ENCODE data around the gene NOXO1.

Gene NOXO1

DNA sequence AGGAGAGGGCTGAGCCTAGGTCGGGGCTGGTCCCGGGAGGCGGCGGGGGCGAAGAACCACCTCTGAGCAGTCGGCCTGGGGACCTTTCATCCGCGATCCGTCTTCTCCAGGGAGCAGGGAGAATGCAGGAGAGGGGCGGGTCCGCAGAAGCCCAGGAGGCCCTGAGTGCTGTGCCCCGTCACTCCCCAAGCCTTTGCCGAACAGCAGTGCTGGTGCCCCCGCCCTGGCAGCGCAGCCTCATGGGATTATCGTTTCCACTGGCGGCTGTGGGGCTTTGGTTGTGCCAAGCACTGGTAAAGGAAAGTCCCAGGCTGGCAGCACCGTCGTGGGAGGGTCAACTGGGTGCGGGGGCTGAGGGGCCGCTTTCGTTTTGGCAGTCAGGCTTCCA, 8.8 kb downstream of the NOXO1 start:
- TF ChIP-seq, protein P1, sequence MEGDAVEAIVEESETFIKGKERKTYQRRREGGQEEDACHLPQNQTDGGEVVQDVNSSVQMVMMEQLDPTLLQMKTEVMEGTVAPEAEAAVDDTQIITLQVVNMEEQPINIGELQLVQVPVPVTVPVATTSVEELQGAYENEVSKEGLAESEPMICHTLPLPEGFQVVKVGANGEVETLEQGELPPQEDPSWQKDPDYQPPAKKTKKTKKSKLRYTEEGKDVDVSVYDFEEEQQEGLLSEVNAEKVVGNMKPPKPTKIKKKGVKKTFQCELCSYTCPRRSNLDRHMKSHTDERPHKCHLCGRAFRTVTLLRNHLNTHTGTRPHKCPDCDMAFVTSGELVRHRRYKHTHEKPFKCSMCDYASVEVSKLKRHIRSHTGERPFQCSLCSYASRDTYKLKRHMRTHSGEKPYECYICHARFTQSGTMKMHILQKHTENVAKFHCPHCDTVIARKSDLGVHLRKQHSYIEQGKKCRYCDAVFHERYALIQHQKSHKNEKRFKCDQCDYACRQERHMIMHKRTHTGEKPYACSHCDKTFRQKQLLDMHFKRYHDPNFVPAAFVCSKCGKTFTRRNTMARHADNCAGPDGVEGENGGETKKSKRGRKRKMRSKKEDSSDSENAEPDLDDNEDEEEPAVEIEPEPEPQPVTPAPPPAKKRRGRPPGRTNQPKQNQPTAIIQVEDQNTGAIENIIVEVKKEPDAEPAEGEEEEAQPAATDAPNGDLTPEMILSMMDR (IDR thresholded peaks at IDR 0.05; ENCODE audit: control insufficient read depth, extremely low read depth, insufficient read depth): no peak
- DNase-seq (ENCODE audit: low read depth): no peak

DNA sequence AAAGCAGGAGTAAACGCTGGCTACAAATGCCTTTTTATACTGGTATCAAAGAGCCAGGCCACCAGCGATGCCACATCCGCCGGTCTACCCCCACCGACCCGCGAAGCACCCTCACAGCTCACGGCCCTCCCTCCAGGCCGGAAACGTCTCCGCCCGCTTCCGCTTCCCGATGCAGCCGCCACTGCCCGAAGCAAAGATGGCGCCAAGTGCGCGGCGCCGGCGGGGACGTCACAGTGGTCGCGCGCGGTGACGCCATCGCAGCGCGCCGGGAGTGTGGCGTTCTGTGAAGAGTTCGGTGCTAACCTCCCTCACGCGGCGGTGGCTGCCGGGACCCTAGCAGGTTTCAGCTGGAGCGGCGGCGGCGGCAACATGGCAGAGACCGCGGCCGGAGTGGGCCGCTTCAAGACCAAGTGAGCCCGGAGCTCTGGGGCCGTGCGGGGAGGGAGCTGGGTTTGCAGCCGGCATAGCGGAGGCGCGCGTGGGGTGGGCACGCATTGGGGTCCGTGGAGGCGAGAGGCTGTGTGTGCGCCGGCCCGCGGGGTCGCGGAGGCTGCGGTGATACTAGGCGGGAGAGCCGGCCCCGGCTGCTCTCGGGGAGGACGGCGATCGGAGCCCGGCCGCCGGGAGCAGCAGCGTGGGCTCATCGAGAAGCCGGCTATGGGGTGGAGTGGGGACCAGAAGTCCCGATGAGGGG, 9.3 kb downstream of the NOXO1 start, which contains the start of gene TBL3:
Gene TBL3, plus strand, starts transcription at position 258 of the 694 bp plus-strand sequence. Its CDS starts 112 bp downstream, at position 370.
- H3K4me3 ChIP-seq (ENCODE audit: low read depth, low read length): peak within 1 kb of the TSS; percentile 95
- peak; percentile 75 for DNase-seq (ENCODE audit: low read depth)
- TF ChIP-seq, protein P1 (IDR thresholded peaks at IDR 0.05; ENCODE audit: control insufficient read depth, extremely low read depth, insufficient read depth): 0 out of 2 replicates have a peak, but pooled peaks have one; percentile 8

More for the DNA sequence above, 8.8 kb downstream of the NOXO1 start:
- peak overlapping the region; percentile 95 for H3K4me3 ChIP-seq (ENCODE audit: low read depth, low read length)

DNA sequence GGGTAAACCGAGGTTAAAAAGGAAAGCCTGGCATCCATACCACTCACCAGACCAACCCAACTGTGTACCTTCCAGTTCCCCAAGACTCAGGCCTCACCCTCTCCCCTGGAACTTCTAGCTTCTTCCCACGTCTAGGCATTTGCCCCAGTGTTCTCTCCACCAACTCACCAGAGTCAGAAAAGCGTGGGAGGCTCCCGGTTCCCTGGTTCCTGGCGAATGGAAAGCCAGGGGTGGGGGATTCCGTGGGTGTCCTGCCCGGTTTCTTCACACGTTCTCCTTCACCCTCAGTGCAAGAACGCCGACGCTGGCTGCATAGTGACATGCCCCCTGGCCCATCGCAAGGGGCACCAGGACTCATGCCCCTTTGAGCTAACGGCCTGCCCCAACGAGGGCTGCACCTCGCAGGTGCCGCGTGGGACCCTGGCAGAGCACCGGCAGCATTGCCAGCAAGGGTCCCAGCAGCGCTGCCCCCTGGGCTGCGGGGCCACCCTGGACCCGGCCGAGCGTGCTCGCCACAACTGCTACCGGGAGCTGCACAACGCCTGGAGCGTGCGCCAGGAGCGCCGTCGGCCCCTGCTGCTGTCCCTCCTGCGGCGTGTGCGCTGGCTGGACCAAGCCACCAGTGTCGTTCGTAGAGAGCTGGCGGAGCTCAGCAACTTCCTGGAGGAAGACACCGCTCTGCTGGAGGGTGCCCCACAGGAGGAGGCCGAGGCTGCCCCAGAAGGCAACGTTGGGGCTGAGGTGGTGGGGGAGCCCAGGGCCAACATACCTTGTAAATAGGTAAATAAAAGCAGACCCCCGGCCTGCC, 12.9 kb downstream of the NOXO1 start:
- TF ChIP-seq, protein P1 (IDR thresholded peaks at IDR 0.05; ENCODE audit: control insufficient read depth, extremely low read depth, insufficient read depth): no peak
- no peak for DNase-seq (ENCODE audit: low read depth)

DNA sequence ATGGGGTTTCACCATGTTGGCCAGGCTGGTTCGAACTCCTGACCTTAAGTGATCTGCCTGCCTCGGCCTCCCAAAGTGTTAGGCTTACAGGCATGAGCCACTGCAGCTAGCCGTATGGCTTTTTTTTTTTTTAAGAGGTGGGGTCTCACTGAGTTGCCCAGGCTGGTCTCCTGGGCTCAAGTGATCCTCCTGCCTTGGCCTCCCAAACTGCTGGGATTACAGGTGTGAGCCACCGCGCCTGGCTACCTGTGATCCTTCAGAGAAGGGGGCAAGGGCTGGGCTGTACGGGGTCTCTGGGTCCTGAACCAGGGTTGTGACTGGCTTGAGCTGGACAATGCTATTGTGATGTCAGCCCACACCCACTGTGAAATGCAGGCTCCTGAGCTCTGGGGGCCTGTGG, 14.8 kb downstream of the NOXO1 start, which contains the start of gene RNF151:
Gene RNF151, plus strand, starts transcription at position 397 of the 400 bp plus-strand sequence. CDS start 26 bp downstream, outside the sequence.
- TF ChIP-seq, protein P1 (IDR thresholded peaks at IDR 0.05; ENCODE audit: control insufficient read depth, extremely low read depth, insufficient read depth): no peak
- no peak for DNase-seq (ENCODE audit: low read depth)
- peak within 1 kb of the TSS; percentile 96 for H3K4me3 ChIP-seq (ENCODE audit: low read depth, low read length)

More for the DNA sequence above, 12.9 kb downstream of the NOXO1 start:
- no peak overlapping the region for H3K4me3 ChIP-seq (ENCODE audit: low read depth, low read length)

DNA sequence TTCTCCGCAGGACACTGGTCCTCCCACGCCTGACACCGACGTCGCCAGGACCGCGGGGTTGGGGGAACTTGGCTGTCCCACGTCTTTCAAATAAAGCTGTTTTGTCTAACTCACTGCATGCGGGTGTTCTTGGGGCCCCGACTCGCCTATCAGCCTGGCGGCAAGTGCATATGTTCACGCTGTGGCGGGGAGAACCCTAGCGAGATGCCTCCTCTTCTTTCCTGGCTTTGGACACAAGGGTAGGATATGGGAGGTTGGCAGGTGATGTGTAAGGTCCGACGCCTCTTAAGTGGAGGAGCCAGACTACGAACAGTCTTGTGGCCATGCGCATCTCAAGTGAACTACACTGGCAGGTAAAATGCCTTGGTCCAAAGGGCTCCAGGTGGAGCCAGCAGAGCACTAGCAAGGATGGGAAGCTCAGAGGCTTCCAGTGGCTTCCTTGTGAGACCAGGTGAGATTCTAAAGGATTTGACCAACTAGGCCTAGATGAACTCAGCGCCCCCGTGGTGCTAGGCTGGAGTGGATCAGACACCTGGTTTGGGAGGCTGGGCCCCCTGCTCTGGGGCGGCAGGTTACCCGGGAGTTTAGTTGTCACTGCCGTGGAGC, 15.8 kb downstream of the NOXO1 start:
- no peak for DNase-seq (ENCODE audit: low read depth)
- TF ChIP-seq, protein P1 (IDR thresholded peaks at IDR 0.05; ENCODE audit: control insufficient read depth, extremely low read depth, insufficient read depth): no peak
- peak overlapping the region; percentile 96 for H3K4me3 ChIP-seq (ENCODE audit: low read depth, low read length)

DNA sequence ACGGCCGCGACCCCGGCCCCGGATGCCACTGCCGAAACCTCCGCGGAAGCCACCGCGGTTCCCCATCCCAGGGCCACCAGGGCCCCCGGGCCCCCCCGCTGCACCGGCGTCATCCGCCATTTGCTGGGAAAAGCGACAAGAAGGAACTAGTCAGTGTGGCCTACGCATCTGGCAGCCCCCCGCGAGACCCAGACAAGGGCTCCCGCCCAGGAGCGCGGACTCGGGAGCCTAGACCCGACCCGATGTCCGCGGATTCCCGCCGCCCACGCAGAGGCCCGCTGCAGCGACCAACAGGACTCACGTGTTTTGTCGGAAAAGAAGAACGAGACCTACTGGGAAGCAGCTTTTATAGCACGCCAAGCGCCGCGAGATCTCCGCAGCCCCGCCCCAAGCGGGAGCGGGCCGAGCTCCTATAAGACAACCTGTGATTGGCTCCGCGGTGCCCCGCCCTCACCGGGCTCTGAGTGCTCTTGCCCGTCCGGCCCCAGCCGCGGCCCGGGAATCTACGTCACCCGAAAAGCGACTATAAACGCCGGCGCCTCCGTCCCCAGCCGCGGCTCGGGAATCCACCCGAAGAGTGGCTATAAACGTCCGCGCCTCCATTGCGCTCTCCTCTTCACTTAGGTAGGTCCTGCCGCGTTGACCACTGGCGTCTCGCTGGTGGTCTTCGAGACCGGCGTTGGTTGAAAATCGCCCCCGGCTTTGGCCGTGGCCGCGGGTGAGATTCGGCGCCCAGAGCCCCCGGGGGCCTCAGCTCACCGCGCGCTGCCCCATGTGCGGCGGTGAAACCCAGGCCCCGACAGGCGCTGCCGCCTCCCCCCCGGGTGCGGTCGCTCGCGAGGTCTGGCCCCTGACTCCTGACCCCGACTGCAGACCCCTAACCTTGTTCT, 16.5 kb downstream of the NOXO1 start, which contains the start of gene RPS2:
Gene RPS2, minus strand, starts transcription at position 321 of the 890 bp plus-strand sequence. Its CDS starts 201 bp downstream, at position 120.
- DNase-seq (ENCODE audit: low read depth): peak; percentile 93
- H3K4me3 ChIP-seq (ENCODE audit: low read depth, low read length): peak within 1 kb of the TSS; percentile 96
- TF ChIP-seq, protein P1 (IDR thresholded peaks at IDR 0.05; ENCODE audit: control insufficient read depth, extremely low read depth, insufficient read depth): no peak
